HG03045 (cell line): ENCODE measurements around the gene C2orf68.
"Not testable (repeated sequence)": the region's sequence is repeated elsewhere in the genome, so short reads cannot be mapped to it uniquely, and the experiment has no call there.

Experiments used
- ATAC-seq: cut with Tn5 transposase; IDR thresholded peaks from one replicate; pipeline ENCODE4 v1.9.1; 2021; ENCODE audit warnings: mild to moderate bottlenecking, moderate library complexity; ENCODE audit not compliant: unreplicated experiment

The C2orf68 gene

GRCh38 chr2:85631316-85631715 is 19.4 kb upstream of the C2orf68 start:
- ATAC-seq = no peak

DNA sequence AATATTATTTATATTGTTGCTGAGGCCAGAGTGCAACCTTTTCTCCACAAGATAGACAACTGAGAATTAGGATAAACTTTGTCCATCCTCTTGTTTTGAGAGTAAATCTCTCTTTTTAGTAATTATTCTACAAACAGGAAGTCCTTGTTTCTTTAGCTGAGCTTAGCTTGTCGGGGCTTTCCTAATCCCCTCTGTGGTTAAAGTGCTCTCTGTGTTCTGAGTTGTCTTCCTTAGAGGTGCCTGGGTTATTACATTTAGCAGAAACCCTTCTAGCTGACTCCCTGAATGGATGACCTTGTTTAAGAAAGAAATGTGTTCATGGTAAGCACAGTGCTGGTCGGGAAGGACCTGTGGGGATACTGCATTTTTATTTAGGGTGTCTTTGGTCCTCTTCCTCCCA is 16.8 kb upstream of the C2orf68 start:
- ATAC-seq = no peak

DNA sequence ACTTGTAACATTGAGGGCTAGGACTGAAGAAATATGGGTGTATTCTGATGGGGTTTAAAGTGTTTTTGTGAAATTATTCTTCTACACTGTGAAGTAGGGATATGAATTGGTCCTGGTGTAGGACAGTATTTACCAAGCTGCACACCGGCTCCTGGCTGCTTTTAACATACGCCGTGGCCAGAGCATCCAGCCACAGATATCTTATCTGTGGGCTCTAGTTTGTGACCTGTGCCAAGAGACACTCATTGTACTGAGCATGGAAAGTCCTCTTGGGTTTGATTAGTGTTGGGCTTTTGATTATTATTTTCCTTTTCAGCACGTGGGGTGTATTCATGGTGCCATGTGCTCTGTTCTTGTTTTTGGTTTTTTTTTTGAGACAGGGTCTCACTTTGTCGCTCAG is 12.1 kb upstream of the C2orf68 start:
- no peak for ATAC-seq

DNA sequence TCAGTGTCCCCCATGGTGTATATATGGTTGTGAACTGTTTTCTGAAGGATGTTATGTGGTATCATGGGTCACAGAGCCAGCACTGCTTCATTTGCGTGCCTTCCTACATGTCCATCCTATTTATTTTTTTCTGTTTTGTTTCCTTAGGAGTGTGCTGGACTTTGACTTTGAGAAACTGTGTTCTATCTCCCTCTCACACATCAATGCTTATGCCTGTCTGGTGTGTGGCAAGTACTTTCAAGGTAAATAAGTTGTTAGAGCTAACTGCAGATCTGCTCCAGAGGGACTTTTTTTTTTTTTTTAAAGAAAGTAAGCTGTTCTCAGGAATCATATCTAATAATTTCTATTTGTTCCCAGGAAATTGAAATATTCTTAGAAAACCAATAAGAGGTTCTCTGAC is 9.5 kb upstream of the C2orf68 start:
- ATAC-seq = no peak

- ATAC-seq = no peak
Measured at GRCh38 chr2:85619617-85620016, 7.8 kb upstream of the C2orf68 start.

DNA sequence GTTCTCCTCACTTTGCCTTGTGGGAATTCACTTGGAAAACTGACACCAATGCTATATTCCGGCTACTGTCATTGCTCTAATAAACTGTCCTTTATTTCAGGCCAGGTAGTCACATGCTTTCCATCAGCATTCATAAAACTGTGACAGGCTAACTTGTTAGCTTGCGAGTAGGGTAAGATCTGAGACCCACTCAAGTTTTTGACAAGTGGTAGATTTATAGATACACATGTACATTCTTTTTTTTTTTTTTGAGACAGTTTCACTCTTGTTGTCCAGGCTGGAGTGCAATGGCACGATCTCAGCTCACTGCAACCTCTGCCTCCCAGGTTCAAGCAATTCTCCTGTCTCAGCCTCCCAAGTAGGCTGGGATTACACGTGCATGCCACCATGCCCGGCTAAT is 5.9 kb upstream of the C2orf68 start:
- ATAC-seq = not testable (repeated sequence)

DNA sequence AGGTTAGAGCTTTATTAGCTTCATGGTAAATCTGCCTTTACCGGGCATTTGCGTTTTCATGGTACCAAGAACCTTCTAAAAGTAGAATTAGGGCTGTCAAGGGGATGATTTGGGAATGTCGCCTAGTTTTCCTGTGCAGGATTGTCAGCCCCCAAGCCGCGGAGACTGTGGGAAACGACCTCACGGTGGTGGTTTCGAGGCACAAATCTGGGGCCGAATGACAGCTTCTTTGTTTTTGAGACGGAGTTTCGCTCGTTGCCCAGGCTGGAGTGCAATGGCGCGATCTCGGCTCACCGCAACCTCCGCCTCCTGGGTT is 3.5 kb upstream of the C2orf68 start:
- ATAC-seq = no peak

DNA sequence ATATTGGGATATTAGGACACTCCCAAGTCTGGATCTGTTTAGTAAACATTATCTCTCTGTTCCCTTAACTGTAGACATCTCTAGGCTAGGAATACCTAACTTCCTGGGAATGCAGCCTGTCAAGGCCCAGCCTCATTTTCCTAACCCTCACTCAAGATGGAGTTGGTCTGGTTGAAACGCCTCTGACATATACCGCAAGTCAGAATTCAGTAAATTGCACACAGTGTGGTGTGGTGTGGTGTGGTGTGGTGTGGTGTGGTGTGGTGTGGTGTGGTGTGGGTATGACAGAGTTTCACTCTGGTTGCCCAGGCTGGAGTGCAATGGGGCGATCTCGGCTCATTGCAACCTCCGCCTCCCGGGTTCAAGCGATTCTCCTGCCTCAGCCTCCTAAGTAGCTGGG is 2.9 kb upstream of the C2orf68 start:
- ATAC-seq = not testable (repeated sequence)

GRCh38 chr2:85613717-85614515 is 2.0 kb upstream of the C2orf68 start:
- no peak for ATAC-seq

GRCh38 chr2:85611217-85611704 is 605 bp downstream of the C2orf68 start:
- ATAC-seq = no peak

- no peak for ATAC-seq
Measured at GRCh38 chr2:85607268-85608215, 4.3 kb downstream of the C2orf68 start.

- ATAC-seq = no peak
Measured at GRCh38 chr2:85606116-85606455, 5.8 kb downstream of the C2orf68 start.

DNA sequence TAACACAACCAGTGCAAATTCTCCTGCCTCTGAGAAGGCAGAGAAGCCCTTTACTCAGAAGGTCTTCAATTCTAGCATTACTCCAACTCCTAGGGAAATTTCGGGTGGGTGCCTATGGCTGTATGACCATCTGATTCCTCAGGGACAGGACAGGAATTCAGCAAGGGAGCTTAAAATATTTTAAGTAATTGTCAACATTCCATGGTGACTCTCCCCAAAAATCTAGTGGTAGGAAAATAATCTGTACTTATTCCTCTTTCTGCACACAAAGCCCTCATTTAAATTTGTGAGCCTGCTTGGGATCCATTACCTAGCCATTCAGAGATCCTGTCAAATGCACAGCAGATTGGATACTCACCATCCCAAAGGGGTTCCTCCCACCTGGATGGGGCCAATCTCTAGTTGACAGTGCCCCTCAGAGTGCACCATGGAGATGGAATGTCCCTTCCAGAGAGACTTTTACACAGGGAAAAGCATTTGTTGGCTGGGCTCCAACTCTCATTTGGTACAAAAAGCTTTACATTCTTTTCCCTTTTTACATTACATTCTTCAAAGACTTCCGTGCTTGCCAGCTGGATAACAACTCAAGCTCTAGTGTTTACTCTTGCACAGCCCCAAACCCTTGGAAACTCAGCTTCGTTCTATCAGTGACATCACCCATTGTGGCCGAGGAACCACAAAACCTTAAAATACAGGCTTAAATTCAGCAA is 6.3 kb downstream of the C2orf68 start:
- no peak for ATAC-seq

DNA sequence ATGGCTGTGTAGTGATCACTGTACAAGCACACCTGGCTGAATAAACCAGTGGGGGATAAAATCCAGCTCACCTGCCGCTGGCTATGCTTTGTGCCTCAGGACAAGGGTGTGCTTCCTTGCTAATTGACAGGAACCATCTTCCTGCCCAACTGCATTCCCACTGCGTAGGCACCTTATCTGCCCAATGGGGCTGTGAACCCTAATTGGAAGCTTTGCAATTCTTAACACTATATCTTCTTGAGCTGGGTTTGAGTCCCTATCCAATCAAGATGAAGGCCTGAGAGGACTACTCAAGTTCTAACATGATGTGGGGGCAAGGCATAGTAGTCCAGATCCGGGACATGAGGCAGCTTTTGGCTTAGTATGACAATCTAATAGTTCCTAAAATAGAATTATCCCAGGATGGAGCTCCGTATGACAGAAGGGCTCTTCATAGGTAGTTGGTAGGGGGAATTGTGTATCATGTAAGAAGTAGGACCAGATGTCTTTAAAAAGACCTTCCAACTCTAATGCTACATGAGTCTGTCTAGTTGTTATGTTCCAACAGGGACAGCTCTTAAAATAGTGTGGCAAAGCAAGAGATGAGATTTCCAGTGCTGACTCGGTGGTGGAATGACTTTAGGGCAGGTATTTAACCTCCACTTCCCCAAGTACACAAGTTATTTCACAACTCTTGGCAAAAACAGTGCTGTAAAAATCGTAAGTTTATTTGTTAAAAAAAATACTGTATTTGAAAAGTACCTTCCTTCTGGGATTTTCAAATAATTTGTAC is 7.1 kb downstream of the C2orf68 start:
- no peak for ATAC-seq

GRCh38 chr2:85604133-85604444 is 7.8 kb downstream of the C2orf68 start:
- not testable (repeated sequence) for ATAC-seq

GRCh38 chr2:85602476-85603234 is 9.2 kb downstream of the C2orf68 start, which contains the start of gene TMEM150A:
Gene TMEM150A, minus strand, starts transcription at chr2:85602698. Its CDS starts 750 bp downstream, at chr2:85601948.
- ATAC-seq = peak; percentile 96

DNA sequence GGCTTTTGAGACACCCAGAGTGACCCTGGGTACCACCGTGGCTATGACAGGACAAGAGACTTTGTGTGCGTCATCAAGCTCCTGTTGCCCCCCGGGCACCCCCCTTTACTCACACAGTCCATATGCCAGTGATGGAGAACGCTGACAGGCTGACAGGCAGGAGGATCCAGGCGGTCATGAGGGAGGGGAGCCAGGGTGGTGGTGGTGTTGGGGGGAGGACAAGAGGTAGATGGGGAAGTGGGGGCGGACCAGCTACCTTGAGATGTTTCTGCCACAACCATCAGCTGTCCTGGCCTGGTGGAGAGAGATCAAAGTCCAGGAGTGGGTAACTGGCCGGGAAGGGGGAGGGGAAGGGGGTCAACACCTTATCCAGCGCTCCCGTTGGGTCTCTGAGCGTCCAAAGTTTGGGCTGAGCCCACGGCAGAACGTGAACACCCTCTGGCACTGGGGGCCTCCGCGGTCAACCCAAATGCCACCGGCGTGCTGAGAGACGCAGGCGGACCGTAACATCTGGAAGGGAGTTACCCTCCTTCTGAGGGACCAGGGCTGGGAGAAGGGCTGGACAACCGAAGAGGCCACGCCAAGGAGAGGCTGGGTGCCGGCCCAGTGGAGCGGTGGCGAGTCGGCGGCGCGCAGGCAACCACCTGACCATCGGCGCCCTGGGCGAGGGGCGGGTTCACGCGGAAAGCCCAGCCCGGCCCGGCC is 9.9 kb downstream of the C2orf68 start:
- ATAC-seq = peak; percentile 44

DNA sequence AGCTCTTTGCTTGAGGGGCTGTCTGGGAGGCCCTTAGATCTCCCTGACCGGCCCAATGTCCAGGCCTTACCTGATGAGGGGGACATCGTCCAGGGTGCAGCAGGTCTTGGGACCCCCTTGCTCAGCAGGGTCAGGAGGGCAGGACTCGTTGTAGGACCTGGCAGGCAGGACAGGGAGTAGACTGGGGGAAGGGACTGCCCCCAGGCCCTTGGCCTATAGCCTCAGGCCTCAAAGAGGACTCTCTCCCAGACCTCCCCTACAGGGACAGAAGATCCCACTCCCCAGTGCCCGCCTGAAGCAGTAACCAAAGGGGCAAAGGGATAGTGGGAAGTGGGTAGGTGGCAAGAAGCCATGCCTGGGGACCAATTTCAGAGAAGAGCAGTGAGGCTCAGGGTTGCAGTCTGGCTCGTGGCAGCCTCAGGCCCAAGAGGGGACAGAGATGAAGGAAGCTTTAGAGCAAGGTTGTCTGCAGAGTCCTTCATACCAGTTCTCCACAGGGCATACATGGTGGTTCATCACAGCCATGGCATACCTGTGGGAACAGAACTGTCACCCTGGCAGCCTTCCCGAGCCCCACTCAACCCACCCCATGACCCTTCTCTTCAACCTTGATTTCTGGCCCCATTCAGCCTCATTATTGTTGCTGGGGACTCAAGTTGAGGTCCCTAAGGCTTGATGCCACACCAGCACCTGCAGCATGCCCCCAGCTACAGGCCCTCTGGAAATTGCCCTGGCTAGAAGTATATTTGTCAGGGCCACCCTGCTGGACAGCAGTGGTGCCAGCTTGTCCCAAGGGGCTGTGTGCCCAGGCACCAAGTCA is 10.7 kb downstream of the C2orf68 start:
- no peak for ATAC-seq

- ATAC-seq = no peak
Measured at GRCh38 chr2:85600235-85600575, 11.7 kb downstream of the C2orf68 start.
